ENCODE results near the gene PDE10A. TPM values are rescaled to one million over a fixed set of nuclear protein-coding genes. Genes with fewer than 3 reads are reported as not detected.

PDE10A gene
- total RNA-seq, 1 experiment from 2014 or later, result 3.1 TPM

DNA sequence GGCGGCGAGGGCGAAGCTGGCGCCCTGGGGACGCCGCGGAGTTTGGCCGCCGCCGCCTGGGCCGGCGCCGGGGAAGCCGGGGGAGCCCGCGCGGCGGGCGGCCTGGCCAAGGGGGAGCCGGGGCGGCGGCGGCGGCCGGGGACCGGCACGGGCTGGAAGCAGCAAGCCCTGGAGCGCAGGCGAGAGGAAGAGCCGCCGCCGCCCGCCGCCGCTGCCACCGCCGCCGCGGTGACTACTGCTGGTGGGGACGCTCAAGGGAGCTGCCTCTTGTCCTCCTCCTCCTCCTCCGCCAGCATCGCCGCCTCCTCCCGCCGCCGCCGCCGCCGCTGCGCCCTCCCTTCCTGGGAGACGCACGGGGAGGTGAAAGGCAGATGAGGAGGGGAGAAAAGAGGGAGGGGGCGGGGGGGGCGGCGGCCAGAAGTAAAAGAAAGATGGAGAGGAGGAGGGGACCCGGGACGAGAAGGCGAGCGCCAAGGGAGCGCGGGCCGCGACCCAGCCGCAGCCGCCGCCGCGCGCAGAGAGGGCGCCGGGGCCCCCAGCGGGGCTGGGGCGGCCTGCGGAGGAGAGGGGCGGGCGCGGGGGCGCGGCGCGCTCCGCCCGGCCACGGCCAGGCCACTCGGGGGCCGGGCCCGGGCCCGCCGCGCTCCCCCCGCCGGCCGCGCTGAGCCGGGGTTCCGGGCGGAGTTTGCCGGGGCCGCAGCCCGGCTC is 846 bp downstream of the PDE10A start (continued):
- TF ChIP-seq, protein P1, sequence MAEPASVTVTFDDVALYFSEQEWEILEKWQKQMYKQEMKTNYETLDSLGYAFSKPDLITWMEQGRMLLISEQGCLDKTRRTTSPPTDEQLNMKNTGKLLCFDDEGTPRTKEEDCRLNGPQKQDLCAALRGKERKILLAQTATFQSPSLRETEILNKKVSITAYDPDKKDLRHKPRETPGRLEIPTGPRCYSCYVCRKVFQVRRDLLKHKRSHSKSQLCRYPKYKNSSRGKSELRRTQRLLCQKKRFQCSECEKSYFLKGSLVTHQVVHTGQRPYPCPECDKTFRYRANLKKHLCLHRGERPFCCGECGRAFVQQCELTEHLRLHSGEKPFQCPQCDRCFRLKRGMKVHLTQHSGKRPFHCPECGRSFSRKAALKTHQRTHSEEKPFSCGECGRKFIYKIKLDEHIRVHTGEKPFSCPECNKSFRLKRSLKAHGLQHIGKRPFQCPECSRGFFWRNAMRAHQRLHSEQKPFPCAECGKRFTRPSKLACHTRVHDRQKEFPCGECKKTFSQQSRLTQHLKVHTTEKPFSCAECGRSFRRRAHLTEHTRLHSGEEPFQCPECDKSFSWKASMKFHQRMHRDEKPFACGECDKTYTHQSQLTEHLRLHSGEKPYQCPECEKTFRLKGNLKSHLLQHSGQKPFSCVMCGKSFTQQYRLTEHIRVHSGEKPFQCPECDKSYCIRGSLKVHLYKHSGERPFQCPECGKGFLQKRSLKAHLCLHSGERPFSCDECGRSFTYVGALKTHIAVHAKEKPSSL (CRISPR knock-in tag; conservative IDR thresholded peaks at IDR 0.05), result no peak
- no peak for TF ChIP-seq GABPB1 (CRISPR knock-in tag; IDR thresholded peaks at IDR 0.05)
- TF ChIP-seq NFE2L1 (CRISPR knock-in tag; IDR thresholded peaks at IDR 0.05), result no peak
- no peak for TF ChIP-seq ZNF317 (CRISPR knock-in tag; IDR thresholded peaks at IDR 0.05; ENCODE audit: borderline replicate concordance, low read depth)
- TF ChIP-seq, protein P2, sequence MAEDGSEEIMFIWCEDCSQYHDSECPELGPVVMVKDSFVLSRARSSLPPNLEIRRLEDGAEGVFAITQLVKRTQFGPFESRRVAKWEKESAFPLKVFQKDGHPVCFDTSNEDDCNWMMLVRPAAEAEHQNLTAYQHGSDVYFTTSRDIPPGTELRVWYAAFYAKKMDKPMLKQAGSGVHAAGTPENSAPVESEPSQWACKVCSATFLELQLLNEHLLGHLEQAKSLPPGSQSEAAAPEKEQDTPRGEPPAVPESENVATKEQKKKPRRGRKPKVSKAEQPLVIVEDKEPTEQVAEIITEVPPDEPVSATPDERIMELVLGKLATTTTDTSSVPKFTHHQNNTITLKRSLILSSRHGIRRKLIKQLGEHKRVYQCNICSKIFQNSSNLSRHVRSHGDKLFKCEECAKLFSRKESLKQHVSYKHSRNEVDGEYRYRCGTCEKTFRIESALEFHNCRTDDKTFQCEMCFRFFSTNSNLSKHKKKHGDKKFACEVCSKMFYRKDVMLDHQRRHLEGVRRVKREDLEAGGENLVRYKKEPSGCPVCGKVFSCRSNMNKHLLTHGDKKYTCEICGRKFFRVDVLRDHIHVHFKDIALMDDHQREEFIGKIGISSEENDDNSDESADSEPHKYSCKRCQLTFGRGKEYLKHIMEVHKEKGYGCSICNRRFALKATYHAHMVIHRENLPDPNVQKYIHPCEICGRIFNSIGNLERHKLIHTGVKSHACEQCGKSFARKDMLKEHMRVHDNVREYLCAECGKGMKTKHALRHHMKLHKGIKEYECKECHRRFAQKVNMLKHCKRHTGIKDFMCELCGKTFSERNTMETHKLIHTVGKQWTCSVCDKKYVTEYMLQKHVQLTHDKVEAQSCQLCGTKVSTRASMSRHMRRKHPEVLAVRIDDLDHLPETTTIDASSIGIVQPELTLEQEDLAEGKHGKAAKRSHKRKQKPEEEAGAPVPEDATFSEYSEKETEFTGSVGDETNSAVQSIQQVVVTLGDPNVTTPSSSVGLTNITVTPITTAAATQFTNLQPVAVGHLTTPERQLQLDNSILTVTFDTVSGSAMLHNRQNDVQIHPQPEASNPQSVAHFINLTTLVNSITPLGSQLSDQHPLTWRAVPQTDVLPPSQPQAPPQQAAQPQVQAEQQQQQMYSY (CRISPR knock-in tag; IDR thresholded peaks at IDR 0.05), result no peak

DNA sequence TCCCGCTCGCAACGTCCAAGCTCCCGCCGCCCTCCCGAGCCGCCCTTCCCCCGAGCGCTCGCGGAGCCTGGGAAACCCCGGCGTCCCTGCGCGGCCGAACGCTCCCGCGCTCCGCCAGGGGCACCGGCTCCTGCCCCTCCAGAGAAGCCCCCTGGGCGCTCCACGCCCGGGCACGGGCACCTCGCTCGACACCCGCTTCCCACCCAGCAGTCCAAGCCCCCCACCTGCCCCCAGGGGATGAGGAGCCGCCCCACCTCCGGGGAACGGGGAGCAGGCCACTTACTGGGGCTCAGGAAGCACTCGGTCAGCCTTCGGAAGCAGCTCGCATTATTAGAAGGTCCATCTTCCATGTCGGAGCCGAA is 1.4 kb downstream of the PDE10A start:
- ATAC-seq, result no peak
- Mint-ChIP-seq H3K36me3 (no peaks in the 10 kb centered on the region), H3K9me3 (no peaks in the 10 kb centered on the region), H3K27me3 (ENCODE audit: low read depth) (peaks cover 83% of the 10 kb centered on the region), H3K27ac (no peak overlapping the region), H3K4me1 (peaks cover 32% of the 10 kb centered on the region), H3K4me3 (peak overlapping the region; percentile 72)
- no peak for DNase-seq (ENCODE audit: low spot score)
- POLR2A ChIA-PET, result no interaction called here
- CTCF ChIA-PET, result interaction anchor here (0.6 kb wide), 1 partner anchor 222 kb away, joined by 3 read pairs; no protein-coding TSS in a partner anchor
- TF ChIP-seq, protein P3, sequence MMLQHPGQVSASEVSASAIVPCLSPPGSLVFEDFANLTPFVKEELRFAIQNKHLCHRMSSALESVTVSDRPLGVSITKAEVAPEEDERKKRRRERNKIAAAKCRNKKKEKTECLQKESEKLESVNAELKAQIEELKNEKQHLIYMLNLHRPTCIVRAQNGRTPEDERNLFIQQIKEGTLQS (CRISPR knock-in tag; conservative IDR thresholded peaks at IDR 0.05), result no peak
- TF ChIP-seq, protein P4, sequence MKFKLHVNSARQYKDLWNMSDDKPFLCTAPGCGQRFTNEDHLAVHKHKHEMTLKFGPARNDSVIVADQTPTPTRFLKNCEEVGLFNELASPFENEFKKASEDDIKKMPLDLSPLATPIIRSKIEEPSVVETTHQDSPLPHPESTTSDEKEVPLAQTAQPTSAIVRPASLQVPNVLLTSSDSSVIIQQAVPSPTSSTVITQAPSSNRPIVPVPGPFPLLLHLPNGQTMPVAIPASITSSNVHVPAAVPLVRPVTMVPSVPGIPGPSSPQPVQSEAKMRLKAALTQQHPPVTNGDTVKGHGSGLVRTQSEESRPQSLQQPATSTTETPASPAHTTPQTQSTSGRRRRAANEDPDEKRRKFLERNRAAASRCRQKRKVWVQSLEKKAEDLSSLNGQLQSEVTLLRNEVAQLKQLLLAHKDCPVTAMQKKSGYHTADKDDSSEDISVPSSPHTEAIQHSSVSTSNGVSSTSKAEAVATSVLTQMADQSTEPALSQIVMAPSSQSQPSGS (CRISPR knock-in tag; IDR thresholded peaks at IDR 0.05; ENCODE audit: borderline replicate concordance, low read depth), result no peak
- TF ChIP-seq, protein P5, sequence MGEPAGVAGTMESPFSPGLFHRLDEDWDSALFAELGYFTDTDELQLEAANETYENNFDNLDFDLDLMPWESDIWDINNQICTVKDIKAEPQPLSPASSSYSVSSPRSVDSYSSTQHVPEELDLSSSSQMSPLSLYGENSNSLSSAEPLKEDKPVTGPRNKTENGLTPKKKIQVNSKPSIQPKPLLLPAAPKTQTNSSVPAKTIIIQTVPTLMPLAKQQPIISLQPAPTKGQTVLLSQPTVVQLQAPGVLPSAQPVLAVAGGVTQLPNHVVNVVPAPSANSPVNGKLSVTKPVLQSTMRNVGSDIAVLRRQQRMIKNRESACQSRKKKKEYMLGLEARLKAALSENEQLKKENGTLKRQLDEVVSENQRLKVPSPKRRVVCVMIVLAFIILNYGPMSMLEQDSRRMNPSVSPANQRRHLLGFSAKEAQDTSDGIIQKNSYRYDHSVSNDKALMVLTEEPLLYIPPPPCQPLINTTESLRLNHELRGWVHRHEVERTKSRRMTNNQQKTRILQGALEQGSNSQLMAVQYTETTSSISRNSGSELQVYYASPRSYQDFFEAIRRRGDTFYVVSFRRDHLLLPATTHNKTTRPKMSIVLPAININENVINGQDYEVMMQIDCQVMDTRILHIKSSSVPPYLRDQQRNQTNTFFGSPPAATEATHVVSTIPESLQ (CRISPR knock-in tag; IDR thresholded peaks at IDR 0.05), result no peak
- TF ChIP-seq EMX1 (CRISPR knock-in tag; IDR thresholded peaks at IDR 0.05) (no peak), HMGA2 (CRISPR knock-in tag; IDR thresholded peaks at IDR 0.05) (no peak), NFYB (CRISPR knock-in tag; conservative IDR thresholded peaks at IDR 0.05; ENCODE audit: low read depth) (no peak)
- TF ChIP-seq, protein P6, sequence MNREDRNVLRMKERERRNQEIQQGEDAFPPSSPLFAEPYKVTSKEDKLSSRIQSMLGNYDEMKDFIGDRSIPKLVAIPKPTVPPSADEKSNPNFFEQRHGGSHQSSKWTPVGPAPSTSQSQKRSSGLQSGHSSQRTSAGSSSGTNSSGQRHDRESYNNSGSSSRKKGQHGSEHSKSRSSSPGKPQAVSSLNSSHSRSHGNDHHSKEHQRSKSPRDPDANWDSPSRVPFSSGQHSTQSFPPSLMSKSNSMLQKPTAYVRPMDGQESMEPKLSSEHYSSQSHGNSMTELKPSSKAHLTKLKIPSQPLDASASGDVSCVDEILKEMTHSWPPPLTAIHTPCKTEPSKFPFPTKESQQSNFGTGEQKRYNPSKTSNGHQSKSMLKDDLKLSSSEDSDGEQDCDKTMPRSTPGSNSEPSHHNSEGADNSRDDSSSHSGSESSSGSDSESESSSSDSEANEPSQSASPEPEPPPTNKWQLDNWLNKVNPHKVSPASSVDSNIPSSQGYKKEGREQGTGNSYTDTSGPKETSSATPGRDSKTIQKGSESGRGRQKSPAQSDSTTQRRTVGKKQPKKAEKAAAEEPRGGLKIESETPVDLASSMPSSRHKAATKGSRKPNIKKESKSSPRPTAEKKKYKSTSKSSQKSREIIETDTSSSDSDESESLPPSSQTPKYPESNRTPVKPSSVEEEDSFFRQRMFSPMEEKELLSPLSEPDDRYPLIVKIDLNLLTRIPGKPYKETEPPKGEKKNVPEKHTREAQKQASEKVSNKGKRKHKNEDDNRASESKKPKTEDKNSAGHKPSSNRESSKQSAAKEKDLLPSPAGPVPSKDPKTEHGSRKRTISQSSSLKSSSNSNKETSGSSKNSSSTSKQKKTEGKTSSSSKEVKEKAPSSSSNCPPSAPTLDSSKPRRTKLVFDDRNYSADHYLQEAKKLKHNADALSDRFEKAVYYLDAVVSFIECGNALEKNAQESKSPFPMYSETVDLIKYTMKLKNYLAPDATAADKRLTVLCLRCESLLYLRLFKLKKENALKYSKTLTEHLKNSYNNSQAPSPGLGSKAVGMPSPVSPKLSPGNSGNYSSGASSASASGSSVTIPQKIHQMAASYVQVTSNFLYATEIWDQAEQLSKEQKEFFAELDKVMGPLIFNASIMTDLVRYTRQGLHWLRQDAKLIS (CRISPR knock-in tag; IDR thresholded peaks at IDR 0.05; ENCODE audit: borderline replicate concordance), result no peak
- TF ChIP-seq, protein P2 (CRISPR knock-in tag; IDR thresholded peaks at IDR 0.05), result no peak

Measured in WTC11 (cell line).